Peyer's patch (tissue), 4 donors: ENCODE data around the gene RPL3.

ENCODE experiments used
- CTCF ChIP-seq, 6 experiments: fragments of 450-650 bp in 4 of 6; fragments of 200-600 bp in 2 of 6; sonication (generic) in 1 of 6; IDR thresholded peaks; one replicate each; pipeline ENCODE4 v1.5.1; 2017 to 2019; ENCODE audit warnings: antibody characterized with exemption in 6 of 6, mild to moderate bottlenecking in 3 of 6, moderate library complexity in 1 of 6
- POLR2A ChIP-seq, 2 donors: fragments of 450-650 bp; IDR thresholded peaks; one replicate each; pipeline ENCODE4 v1.5.1; 2017; ENCODE audit warnings: antibody characterized with exemption in 2 of 2, mild to moderate bottlenecking in 2 of 2, moderate library complexity in 2 of 2

DNA sequence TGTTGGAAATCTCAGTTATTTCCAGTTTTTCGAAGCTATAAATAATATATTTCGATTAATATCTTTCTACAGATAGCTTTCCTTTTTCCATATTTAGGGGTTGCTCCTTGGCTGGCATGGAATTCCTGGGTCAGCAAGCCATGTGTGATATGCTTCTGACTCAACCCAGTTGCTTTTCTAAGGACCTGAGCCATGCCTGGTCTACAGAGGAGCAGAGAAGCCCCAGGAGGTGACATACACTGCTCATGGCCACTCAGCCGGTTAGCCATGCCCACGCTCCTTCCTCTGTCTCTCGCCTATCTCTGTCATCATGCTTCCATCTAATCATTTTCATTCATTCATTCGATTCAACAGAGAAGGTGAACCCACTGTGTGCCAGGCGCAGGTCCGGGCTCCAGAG is 51.4 kb downstream of the RPL3 start:
- TF ChIP-seq CTCF (IDR thresholded peaks at IDR 0.05) (no peak), POLR2A (IDR thresholded peaks at IDR 0.05) (no peak)
